ENCODE results near the gene VDAC1. TPM values are rescaled to one million over a fixed set of nuclear protein-coding genes. Genes with fewer than 3 reads are reported as not detected.

Gene VDAC1
- total RNA-seq, 1 donor from 2014 or later, result 186 TPM

GRCh38 chr5:133945568-133945967 is 59.2 kb downstream of the VDAC1 start:
- H3K4me1 Mint-ChIP-seq (ENCODE audit: unreplicated experiment), result peaks cover 7% of the 10 kb centered on the region
- DNase-seq (ENCODE audit: extremely low spot score, unreplicated experiment), result no peak
- TF ChIP-seq CTCF (conservative IDR thresholded peaks at IDR 0.05), result no peak
- peaks cover 6% of the 10 kb centered on the region for H3K27me3 Mint-ChIP-seq
- H3K9me3 Mint-ChIP-seq, result no peaks in the 10 kb centered on the region
- H3K4me3 Mint-ChIP-seq, result no peak overlapping the region
- H3K27ac Mint-ChIP-seq, result no peak overlapping the region
- H3K36me3 Mint-ChIP-seq, result no peaks in the 10 kb centered on the region

- Mint-ChIP-seq H3K4me1 (ENCODE audit: unreplicated experiment) (peaks cover 11% of the 10 kb centered on the region), H3K36me3 (no peaks in the 10 kb centered on the region), H3K27ac (peak overlapping the region; percentile 29), H3K9me3 (no peaks in the 10 kb centered on the region), H3K4me3 (no peak overlapping the region), H3K27me3 (peaks cover 6% of the 10 kb centered on the region)
- TF ChIP-seq CTCF (conservative IDR thresholded peaks at IDR 0.05), result peak; percentile 86
- DNase-seq (ENCODE audit: extremely low spot score, unreplicated experiment), result peak; percentile 72
Observed at GRCh38 chr5:133944263-133945185, 60.3 kb downstream of the VDAC1 start.

- TF ChIP-seq CTCF (conservative IDR thresholded peaks at IDR 0.05), result no peak
- peak; percentile 48 for DNase-seq (ENCODE audit: extremely low spot score, unreplicated experiment)
- Mint-ChIP-seq H3K36me3 (no peaks in the 10 kb centered on the region), H3K4me1 (ENCODE audit: unreplicated experiment) (peaks cover 22% of the 10 kb centered on the region), H3K27ac (no peak overlapping the region), H3K9me3 (no peaks in the 10 kb centered on the region), H3K4me3 (no peak overlapping the region), H3K27me3 (peaks cover 6% of the 10 kb centered on the region)
Observed at GRCh38 chr5:133943475-133943817, 61.3 kb downstream of the VDAC1 start.

GRCh38 chr5:133942614-133943474 is 61.9 kb downstream of the VDAC1 start:
- Mint-ChIP-seq H3K9me3 (no peaks in the 10 kb centered on the region), H3K4me3 (no peak overlapping the region), H3K27ac (no peak overlapping the region), H3K4me1 (ENCODE audit: unreplicated experiment) (peaks cover 27% of the 10 kb centered on the region), H3K36me3 (no peaks in the 10 kb centered on the region), H3K27me3 (peaks cover 6% of the 10 kb centered on the region)
- no peak for TF ChIP-seq CTCF (conservative IDR thresholded peaks at IDR 0.05)
- DNase-seq (ENCODE audit: extremely low spot score, unreplicated experiment), result peak; percentile 54

GRCh38 chr5:133941456-133942196 is 63.1 kb downstream of the VDAC1 start:
- DNase-seq (ENCODE audit: extremely low spot score, unreplicated experiment), result no peak
- Mint-ChIP-seq H3K4me3 (no peak overlapping the region), H3K27ac (no peak overlapping the region), H3K27me3 (peaks cover 6% of the 10 kb centered on the region), H3K36me3 (no peaks in the 10 kb centered on the region), H3K9me3 (peaks cover 7% of the 10 kb centered on the region), H3K4me1 (ENCODE audit: unreplicated experiment) (peaks cover 32% of the 10 kb centered on the region)
- no peak for TF ChIP-seq CTCF (conservative IDR thresholded peaks at IDR 0.05)
